ENCODE results near the gene PPP1R12B.
"Not testable (repeated sequence)": the region's sequence is repeated elsewhere in the genome, so short reads cannot be mapped to it uniquely, and the experiment has no call there.

Gene PPP1R12B

GRCh38 chr1:202349206-202349928 is 868 bp downstream of the PPP1R12B start:
- DNase-seq (ENCODE audit: low read depth in 2 of 2), result no peak

GRCh38 chr1:202351725-202352124 is 3.2 kb downstream of the PPP1R12B start:
- no peak for DNase-seq (ENCODE audit: low read depth in 2 of 2)

- DNase-seq (ENCODE audit: low read depth in 2 of 2), result not testable (repeated sequence)
These were observed 4.2 kb downstream of the PPP1R12B start for GRCh38 chr1:202352583-202353197.

GRCh38 chr1:202355944-202356553 is 7.5 kb downstream of the PPP1R12B start:
- no peak for DNase-seq (ENCODE audit: low read depth in 2 of 2)

GRCh38 chr1:202357506-202357905 is 9.0 kb downstream of the PPP1R12B start:
- DNase-seq (ENCODE audit: low read depth in 2 of 2), result no peak

GRCh38 chr1:202361224-202361623 is 12.7 kb downstream of the PPP1R12B start:
- DNase-seq (ENCODE audit: low read depth in 2 of 2), result no peak

- DNase-seq (ENCODE audit: low read depth in 2 of 2), result no peak
These were observed 13.2 kb downstream of the PPP1R12B start for GRCh38 chr1:202361701-202362100.

- no peak for DNase-seq (ENCODE audit: low read depth in 2 of 2)
These were observed 13.7 kb downstream of the PPP1R12B start for GRCh38 chr1:202362212-202362611.

GRCh38 chr1:202365092-202365815 is 16.8 kb downstream of the PPP1R12B start:
- DNase-seq (ENCODE audit: low read depth in 2 of 2), result no peak

GRCh38 chr1:202367271-202367670 is 18.8 kb downstream of the PPP1R12B start:
- peak; percentile 26 to 37 for DNase-seq (ENCODE audit: low read depth in 2 of 2)

GRCh38 chr1:202370906-202371305 is 22.4 kb downstream of the PPP1R12B start:
- not testable (repeated sequence) for DNase-seq (ENCODE audit: low read depth in 2 of 2)

- no peak for DNase-seq (ENCODE audit: low read depth in 2 of 2)
These were observed 25.6 kb downstream of the PPP1R12B start for GRCh38 chr1:202374099-202374498.

- not testable (repeated sequence) for DNase-seq (ENCODE audit: low read depth in 2 of 2)
These were observed 26.7 kb downstream of the PPP1R12B start for GRCh38 chr1:202375175-202375574.

GRCh38 chr1:202376247-202376646 is 27.7 kb downstream of the PPP1R12B start:
- no peak for DNase-seq (ENCODE audit: low read depth in 2 of 2)

- DNase-seq (ENCODE audit: low read depth in 2 of 2), result not testable (repeated sequence)
These were observed 31.5 kb downstream of the PPP1R12B start for GRCh38 chr1:202379884-202380529.

- not testable (repeated sequence) for DNase-seq (ENCODE audit: low read depth in 2 of 2)
These were observed 32.0 kb downstream of the PPP1R12B start for GRCh38 chr1:202380535-202380934.

GRCh38 chr1:202381867-202382266 is 33.4 kb downstream of the PPP1R12B start:
- not testable (repeated sequence) for DNase-seq (ENCODE audit: low read depth in 2 of 2)

- not testable (repeated sequence) for DNase-seq (ENCODE audit: low read depth in 2 of 2)
These were observed 47.3 kb downstream of the PPP1R12B start for GRCh38 chr1:202395831-202396230.

- no peak for DNase-seq (ENCODE audit: low read depth in 2 of 2)
These were observed 48.8 kb downstream of the PPP1R12B start for GRCh38 chr1:202397256-202397655.

GRCh38 chr1:202398439-202398838 is 49.9 kb downstream of the PPP1R12B start:
- DNase-seq (ENCODE audit: low read depth in 2 of 2), result not testable (repeated sequence)

- DNase-seq (ENCODE audit: low read depth in 2 of 2), result not testable (repeated sequence)
These were observed 53.3 kb downstream of the PPP1R12B start for GRCh38 chr1:202401771-202402170.

GRCh38 chr1:202403381-202403780 is 54.9 kb downstream of the PPP1R12B start:
- not testable (repeated sequence) for DNase-seq (ENCODE audit: low read depth in 2 of 2)
